ENCODE data around the gene ADTRP.

ADTRP gene

GRCh38 chr6:11770546-11771466, 7.8 kb downstream of the ADTRP start:
- DNase-seq (ENCODE audit: low read depth), result no peak
- no peak overlapping the region for H3K4me3 ChIP-seq (ENCODE audit: low read depth, low read length)
- no peak for TF ChIP-seq CTCF (IDR thresholded peaks at IDR 0.05; ENCODE audit: low read depth, low read length, missing control alignments)

GRCh38 chr6:11769811-11770545, 8.6 kb downstream of the ADTRP start:
- DNase-seq (ENCODE audit: low read depth), result no peak
- no peak overlapping the region for H3K4me3 ChIP-seq (ENCODE audit: low read depth, low read length)
- TF ChIP-seq CTCF (IDR thresholded peaks at IDR 0.05; ENCODE audit: low read depth, low read length, missing control alignments), result no peak

- no peak for DNase-seq (ENCODE audit: low read depth)
- no peak overlapping the region for H3K4me3 ChIP-seq (ENCODE audit: low read depth, low read length)
- TF ChIP-seq CTCF (IDR thresholded peaks at IDR 0.05; ENCODE audit: low read depth, low read length, missing control alignments), result no peak
These were observed 9.4 kb downstream of the ADTRP start for GRCh38 chr6:11769244-11769643.

- no peak for TF ChIP-seq CTCF (IDR thresholded peaks at IDR 0.05; ENCODE audit: low read depth, low read length, missing control alignments)
- DNase-seq (ENCODE audit: low read depth), result no peak
- H3K4me3 ChIP-seq (ENCODE audit: low read depth, low read length), result no peak overlapping the region
These were observed 10.4 kb downstream of the ADTRP start for GRCh38 chr6:11767978-11768756.

- no peak for TF ChIP-seq CTCF (IDR thresholded peaks at IDR 0.05; ENCODE audit: low read depth, low read length, missing control alignments)
- no peak overlapping the region for H3K4me3 ChIP-seq (ENCODE audit: low read depth, low read length)
- DNase-seq (ENCODE audit: low read depth), result no peak
These were observed 11.1 kb downstream of the ADTRP start for GRCh38 chr6:11767458-11767857.

- H3K4me3 ChIP-seq (ENCODE audit: low read depth, low read length), result no peak overlapping the region
- DNase-seq (ENCODE audit: low read depth), result no peak
- TF ChIP-seq CTCF (IDR thresholded peaks at IDR 0.05; ENCODE audit: low read depth, low read length, missing control alignments), result no peak
These were observed 11.8 kb downstream of the ADTRP start for GRCh38 chr6:11766589-11767450.

Measured in GM12864 (cell line).